ENCODE measurements around the gene FGF21. TPM values are rescaled to one million over a fixed set of nuclear protein-coding genes. Genes with fewer than 3 reads are reported as not detected.
A peak's percentile ranks its signal among the peaks of the same experiment; 100 is the strongest.

Gene FGF21
- total RNA-seq, 2 experiments from 2014 or later: not detected

- CTCF ChIA-PET: interaction anchor here (0.7 to 1.3 kb wide), 3 partner anchors 9 to 21 kb away, joined by 3 read pairs; no protein-coding TSS in a partner anchor
- Mint-ChIP-seq H3K4me3 (no peak overlapping the region), H3K4me1 (ENCODE audit: low read depth) (peaks cover 5% of the 10 kb centered on the region), H3K9me3 (no peaks in the 10 kb centered on the region), H3K27me3 (no peaks in the 10 kb centered on the region), H3K27ac (no peak overlapping the region), H3K36me3 (no peaks in the 10 kb centered on the region)
- no peak for DNase-seq
- POLR2A ChIA-PET: no interaction called here
- intact Hi-C loops (cut with micrococcal nuclease): no loop called here
Observed at GRCh38 chr19:48804496-48804895, 49.2 kb downstream of the FGF21 start.

GRCh38 chr19:48805452-48805851 lies 50.1 kb downstream of the FGF21 start:
- DNase-seq: no peak
- no peaks in the 10 kb centered on the region for H3K27me3 Mint-ChIP-seq
- POLR2A ChIA-PET: no interaction called here
- intact Hi-C loops (cut with micrococcal nuclease): no loop called here
- H3K9me3 Mint-ChIP-seq: no peaks in the 10 kb centered on the region
- no peak overlapping the region for H3K4me3 Mint-ChIP-seq
- no peaks in the 10 kb centered on the region for H3K36me3 Mint-ChIP-seq
- peaks cover 14% of the 10 kb centered on the region for H3K4me1 Mint-ChIP-seq (ENCODE audit: low read depth)
- no peak overlapping the region for H3K27ac Mint-ChIP-seq
- CTCF ChIA-PET: interaction anchor here (1.3 to 2.3 kb wide), 2 partner anchors 10 kb away, joined by 3 to 16 read pairs; no protein-coding TSS in a partner anchor

GRCh38 chr19:48806518-48806817 lies 51.1 kb downstream of the FGF21 start:
- no peaks in the 10 kb centered on the region for H3K27me3 Mint-ChIP-seq
- no peak overlapping the region for H3K4me3 Mint-ChIP-seq
- DNase-seq: peak; percentile 50
- H3K4me1 Mint-ChIP-seq (ENCODE audit: low read depth): peaks cover 14% of the 10 kb centered on the region
- no peaks in the 10 kb centered on the region for H3K36me3 Mint-ChIP-seq
- POLR2A ChIA-PET: interaction anchor here (0.7 to 1.1 kb wide), 2 partner anchors 65 to 187 kb away, joined by 3 to 4 read pairs; partner anchors contain the start of genes GYS1, PPP1R15A and RUVBL2
- no peaks in the 10 kb centered on the region for H3K9me3 Mint-ChIP-seq
- intact Hi-C loops (cut with micrococcal nuclease): no loop called here
- CTCF ChIA-PET: interaction anchor here (0.7 to 2.3 kb wide), 4 partner anchors 11 to 187 kb away, joined by 4 to 16 read pairs (median 8); partner anchors contain the start of genes GYS1 and RUVBL2
- no peak overlapping the region for H3K27ac Mint-ChIP-seq

GRCh38 chr19:48806818-48807589 lies 51.7 kb downstream of the FGF21 start:
- no peaks in the 10 kb centered on the region for H3K9me3 Mint-ChIP-seq
- no peak overlapping the region for H3K4me3 Mint-ChIP-seq
- no peak for DNase-seq
- H3K4me1 Mint-ChIP-seq (ENCODE audit: low read depth): peaks cover 15% of the 10 kb centered on the region
- ChIA-PET POLR2A (interaction anchor here (1.1 kb wide), 1 partner anchor 65 kb away, joined by 4 read pairs; the partner anchor contains the start of gene PPP1R15A), CTCF (interaction anchor here (0.7 to 2.3 kb wide), 4 partner anchors 11 to 187 kb away, joined by 4 to 16 read pairs (median 8); partner anchors contain the start of genes GYS1 and RUVBL2)
- no peaks in the 10 kb centered on the region for H3K36me3 Mint-ChIP-seq
- H3K27me3 Mint-ChIP-seq: no peaks in the 10 kb centered on the region
- intact Hi-C loops (cut with micrococcal nuclease): no loop called here
- H3K27ac Mint-ChIP-seq: no peak overlapping the region

GRCh38 chr19:48807590-48808308 lies 52.4 kb downstream of the FGF21 start:
- Mint-ChIP-seq H3K27ac (no peak overlapping the region), H3K4me1 (ENCODE audit: low read depth) (peaks cover 17% of the 10 kb centered on the region), H3K4me3 (no peak overlapping the region), H3K9me3 (no peaks in the 10 kb centered on the region), H3K36me3 (no peaks in the 10 kb centered on the region), H3K27me3 (no peaks in the 10 kb centered on the region)
- DNase-seq: no peak
- POLR2A ChIA-PET: interaction anchor here (1.1 kb wide), 1 partner anchor 64 kb away, joined by 4 read pairs; the partner anchor contains the start of gene PPP1R15A
- intact Hi-C loops (cut with micrococcal nuclease): no loop called here
- CTCF ChIA-PET: interaction anchor here (0.8 to 3.9 kb wide), 5 partner anchors 12 to 186 kb away, joined by 3 to 24 read pairs (median 11); partner anchors contain the start of gene RUVBL2

Other genes starting within 250 kb of the FGF21 start
- 1 to 10 TPM; 3.6 to 3.8 TPM for gene LMTK3, start 243.7 kb upstream of the FGF21 start, total RNA-seq
- gene SULT2B1, start 203.4 kb upstream of the FGF21 start, total RNA-seq: not detected
- gene SPACA4, start 148.8 kb upstream of the FGF21 start, total RNA-seq: not detected
- 1 to 10 TPM; 2.2 to 2.4 TPM for gene FAM83E, start 140.4 kb upstream of the FGF21 start, total RNA-seq
- 1,000 to 10,000 TPM; 2,095 to 2,140 TPM for gene RPL18, start 136.3 kb upstream of the FGF21 start, total RNA-seq
- 10 to 100 TPM; 24.1 to 24.6 TPM for gene SPHK2, start 136.0 kb upstream of the FGF21 start, total RNA-seq
- 10 to 100 TPM in 1 of 2 experiments, 1 to 10 TPM in 1; 8.3 to 10.4 TPM for gene DBP, start 118.1 kb upstream of the FGF21 start, total RNA-seq
- 10 to 100 TPM; 12.7 to 15.9 TPM for gene CA11, start 109.3 kb upstream of the FGF21 start, total RNA-seq
- under 1 TPM; 0.70 to 0.74 TPM for gene NTN5, start 82.5 kb upstream of the FGF21 start, total RNA-seq
- not detected for gene FUT2, start 59.6 kb upstream of the FGF21 start, total RNA-seq
- under 1 TPM; 0.76 to 0.85 TPM for gene MAMSTR, start 35.8 kb upstream of the FGF21 start, total RNA-seq
- gene RASIP1, start 14.9 kb upstream of the FGF21 start, total RNA-seq: under 1 TPM; 0.19 TPM
- gene IZUMO1, start 8.6 kb upstream of the FGF21 start, total RNA-seq: not detected
- under 1 TPM; 0.36 to 0.40 TPM for gene FUT1, start 2.9 kb upstream of the FGF21 start, total RNA-seq
- gene BCAT2, start 55.5 kb downstream of the FGF21 start, total RNA-seq: 10 to 100 TPM; 59.8 to 61.5 TPM
- under 1 TPM in 1 of 2 experiments, not detected in 1; 0.31 TPM for gene HSD17B14, start 81.0 kb downstream of the FGF21 start, total RNA-seq
- gene PLEKHA4, start 113.1 kb downstream of the FGF21 start, total RNA-seq: 10 to 100 TPM; 10.5 to 11.0 TPM
- gene PPP1R15A, start 116.9 kb downstream of the FGF21 start, total RNA-seq: 10 to 100 TPM; 49.7 to 52.0 TPM
- gene TULP2, start 143.2 kb downstream of the FGF21 start, total RNA-seq: under 1 TPM; 0.34 to 0.59 TPM
- gene NUCB1, start 144.8 kb downstream of the FGF21 start, total RNA-seq: 100 to 1,000 TPM; 154 to 159 TPM
- gene DHDH, start 178.2 kb downstream of the FGF21 start, total RNA-seq: 1 to 10 TPM; 2.0 to 2.8 TPM
- gene BAX, start 199.4 kb downstream of the FGF21 start, total RNA-seq: 100 to 1,000 TPM; 173 to 181 TPM
- gene FTL, start 209.8 kb downstream of the FGF21 start, total RNA-seq: 100 to 1,000 TPM; 870 to 900 TPM
- gene GYS1, start 237.8 kb downstream of the FGF21 start, total RNA-seq: 10 to 100 TPM; 42.2 to 47.6 TPM
- gene RUVBL2, start 238.4 kb downstream of the FGF21 start, total RNA-seq: 100 to 1,000 TPM; 107 to 109 TPM

All from activated CD4-positive, alpha-beta memory T cell treated with anti-CD3 and anti-CD28 coated beads for 36 hours (primary cell).